Measurements from ENCODE around the gene ARID3A.

- TF ChIP-seq, protein P1, sequence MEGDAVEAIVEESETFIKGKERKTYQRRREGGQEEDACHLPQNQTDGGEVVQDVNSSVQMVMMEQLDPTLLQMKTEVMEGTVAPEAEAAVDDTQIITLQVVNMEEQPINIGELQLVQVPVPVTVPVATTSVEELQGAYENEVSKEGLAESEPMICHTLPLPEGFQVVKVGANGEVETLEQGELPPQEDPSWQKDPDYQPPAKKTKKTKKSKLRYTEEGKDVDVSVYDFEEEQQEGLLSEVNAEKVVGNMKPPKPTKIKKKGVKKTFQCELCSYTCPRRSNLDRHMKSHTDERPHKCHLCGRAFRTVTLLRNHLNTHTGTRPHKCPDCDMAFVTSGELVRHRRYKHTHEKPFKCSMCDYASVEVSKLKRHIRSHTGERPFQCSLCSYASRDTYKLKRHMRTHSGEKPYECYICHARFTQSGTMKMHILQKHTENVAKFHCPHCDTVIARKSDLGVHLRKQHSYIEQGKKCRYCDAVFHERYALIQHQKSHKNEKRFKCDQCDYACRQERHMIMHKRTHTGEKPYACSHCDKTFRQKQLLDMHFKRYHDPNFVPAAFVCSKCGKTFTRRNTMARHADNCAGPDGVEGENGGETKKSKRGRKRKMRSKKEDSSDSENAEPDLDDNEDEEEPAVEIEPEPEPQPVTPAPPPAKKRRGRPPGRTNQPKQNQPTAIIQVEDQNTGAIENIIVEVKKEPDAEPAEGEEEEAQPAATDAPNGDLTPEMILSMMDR (conservative IDR thresholded peaks at IDR 0.05; ENCODE audit: low read length), result no peak
- TF ChIP-seq EZH2phosphoT487 (IDR thresholded peaks at IDR 0.05; ENCODE audit: borderline replicate concordance, low read depth, low read length), result no peak
Observed at GRCh38 chr19:955803-956765, 30.2 kb downstream of the ARID3A start.
